Testis (tissue), 3 donors: Measurements from ENCODE around the gene SLCO3A1. TPM values are rescaled to one million over a fixed set of nuclear protein-coding genes. Genes with fewer than 3 reads are reported as not detected.

ENCODE experiments used
- DNase-seq: peaks from one replicate; pipeline ENCODE4 v3.0.0-alpha.2; 2019
- H3K27ac ChIP-seq, 2 donors: fragments of 200-600 bp; sonication (generic); one replicate each; pipeline ENCODE4 v1.5.1; 2019
- H3K27me3 ChIP-seq: fragments of 200-600 bp; sonication (generic); one replicate; pipeline ENCODE4 v1.5.1; 2019
- H3K36me3 ChIP-seq: fragments of 200-600 bp; sonication (generic); one replicate; pipeline ENCODE4 v1.5.1; 2017; ENCODE audit warnings: low read depth; ENCODE audit errors: missing control alignments
- H3K4me1 ChIP-seq: fragments of 200-600 bp; sonication (generic); one replicate; pipeline ENCODE4 v1.5.1; 2019
- H3K4me3 ChIP-seq, 2 donors: fragments of 200-600 bp; sonication (generic); one replicate each; pipeline ENCODE4 v1.5.1; 2017 to 2019
- H3K9me3 ChIP-seq: fragments of 200-600 bp; sonication (generic); one replicate; pipeline ENCODE4 v1.5.1; 2017
- POLR2A ChIP-seq: fragments of 450-650 bp; IDR thresholded peaks from one replicate; pipeline ENCODE4 v1.6.1; 2017; ENCODE audit warnings: antibody characterized with exemption, mild to moderate bottlenecking, moderate library complexity
- WGBS, 2 donors: methylation state at CpG; one replicate each; pipeline ENCODE4 v1.1.5; 2018; 5-methylcytosine and 5-hydroxymethylcytosine counted together
- intact Hi-C: fragments of 100-400 bp; cut with DNase I; formaldehyde crosslinking; loops from one replicate; pipeline ENCODE4 v1.15.1; 2023; ENCODE audit warnings: low total_unique reads
- polyA plus RNA-seq: library from polyadenylated mRNA; stranded (reverse); fragments of 350-450 nt; fragmentation: Illumina TruSeq; extraction: RNeasy Lipid Tissue Mini Kit (QIAGEN cat#74804); gene quantifications from one replicate; pipeline ENCODE4 v1.2.3, GENCODE V29; 2014; ENCODE audit warnings: low read depth, low replicate concordance; ENCODE audit not compliant: insufficient read depth
- total RNA-seq, 2 donors: library from RNA; depleted of rRNA; stranded (reverse); fragments of >200 nt; gene quantifications; one replicate each; pipeline ENCODE4 v1.2.3, GENCODE V29; 2016
- TF ChIP-seq, protein P1 (sequence below), 3 experiments: fragments of 450-650 bp in 2 of 3; fragments of 200-600 bp in 1 of 3; sonication (generic) in 1 of 3; IDR thresholded peaks; one replicate each; pipeline ENCODE4 v1.5.1; 2016 to 2019; ENCODE audit warnings: antibody characterized with exemption in 3 of 3, mild to moderate bottlenecking in 2 of 3, moderate library complexity in 1 of 3

The SLCO3A1 gene
- total and polyA plus RNA-seq, 3 donors from 2014 or later, result 76.3 to 144 (median 77.2) TPM

DNA sequence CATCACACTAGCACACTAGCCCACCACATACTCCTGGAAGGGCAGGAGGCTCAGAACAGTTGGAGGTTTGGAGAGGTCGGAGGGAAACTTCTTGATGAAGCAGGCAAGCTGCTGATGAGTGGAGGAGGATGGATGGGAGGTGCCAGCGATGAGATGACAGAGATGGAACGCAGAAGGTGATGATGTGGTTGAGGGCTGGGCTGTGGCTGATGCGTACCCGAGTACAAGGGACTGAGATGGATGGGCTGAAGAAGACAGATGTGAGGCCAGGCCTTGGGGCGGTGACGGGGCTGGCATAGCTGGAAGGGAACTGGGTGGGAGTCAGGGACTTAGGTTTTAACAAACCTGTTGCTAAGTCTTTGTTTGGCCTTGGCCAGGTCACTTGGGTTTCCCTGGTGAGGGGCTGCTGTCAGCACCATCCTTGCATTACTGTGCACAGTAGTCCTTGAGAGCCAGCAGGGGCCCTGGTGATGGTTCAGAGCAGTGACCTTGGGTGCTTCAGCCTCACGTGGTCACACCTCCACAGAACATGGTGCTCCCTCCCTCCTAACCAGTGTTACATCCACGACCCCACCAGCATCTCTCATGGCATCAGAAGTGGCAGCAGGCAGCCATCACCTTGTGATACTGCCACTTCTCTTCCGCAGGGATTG lies 164.5 kb downstream of the SLCO3A1 start:
- H3K27me3 ChIP-seq, result no peaks in the 10 kb centered on the region
- DNase-seq, result no peak
- intact Hi-C loops, result no loop called here
- no peak overlapping the region for H3K4me3 ChIP-seq
- no peak overlapping the region for H3K27ac ChIP-seq
- H3K9me3 ChIP-seq, result no peaks in the 10 kb centered on the region
- H3K4me1 ChIP-seq, result no peaks in the 10 kb centered on the region
- WGBS, 2 donors, result 86 to 93% methylated on average over 9 to 10 of the region's 10 CpGs
- TF ChIP-seq, protein P1, sequence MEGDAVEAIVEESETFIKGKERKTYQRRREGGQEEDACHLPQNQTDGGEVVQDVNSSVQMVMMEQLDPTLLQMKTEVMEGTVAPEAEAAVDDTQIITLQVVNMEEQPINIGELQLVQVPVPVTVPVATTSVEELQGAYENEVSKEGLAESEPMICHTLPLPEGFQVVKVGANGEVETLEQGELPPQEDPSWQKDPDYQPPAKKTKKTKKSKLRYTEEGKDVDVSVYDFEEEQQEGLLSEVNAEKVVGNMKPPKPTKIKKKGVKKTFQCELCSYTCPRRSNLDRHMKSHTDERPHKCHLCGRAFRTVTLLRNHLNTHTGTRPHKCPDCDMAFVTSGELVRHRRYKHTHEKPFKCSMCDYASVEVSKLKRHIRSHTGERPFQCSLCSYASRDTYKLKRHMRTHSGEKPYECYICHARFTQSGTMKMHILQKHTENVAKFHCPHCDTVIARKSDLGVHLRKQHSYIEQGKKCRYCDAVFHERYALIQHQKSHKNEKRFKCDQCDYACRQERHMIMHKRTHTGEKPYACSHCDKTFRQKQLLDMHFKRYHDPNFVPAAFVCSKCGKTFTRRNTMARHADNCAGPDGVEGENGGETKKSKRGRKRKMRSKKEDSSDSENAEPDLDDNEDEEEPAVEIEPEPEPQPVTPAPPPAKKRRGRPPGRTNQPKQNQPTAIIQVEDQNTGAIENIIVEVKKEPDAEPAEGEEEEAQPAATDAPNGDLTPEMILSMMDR (IDR thresholded peaks at IDR 0.05), result no peak
- no peak for TF ChIP-seq POLR2A
- no peaks in the 10 kb centered on the region for H3K36me3 ChIP-seq

DNA sequence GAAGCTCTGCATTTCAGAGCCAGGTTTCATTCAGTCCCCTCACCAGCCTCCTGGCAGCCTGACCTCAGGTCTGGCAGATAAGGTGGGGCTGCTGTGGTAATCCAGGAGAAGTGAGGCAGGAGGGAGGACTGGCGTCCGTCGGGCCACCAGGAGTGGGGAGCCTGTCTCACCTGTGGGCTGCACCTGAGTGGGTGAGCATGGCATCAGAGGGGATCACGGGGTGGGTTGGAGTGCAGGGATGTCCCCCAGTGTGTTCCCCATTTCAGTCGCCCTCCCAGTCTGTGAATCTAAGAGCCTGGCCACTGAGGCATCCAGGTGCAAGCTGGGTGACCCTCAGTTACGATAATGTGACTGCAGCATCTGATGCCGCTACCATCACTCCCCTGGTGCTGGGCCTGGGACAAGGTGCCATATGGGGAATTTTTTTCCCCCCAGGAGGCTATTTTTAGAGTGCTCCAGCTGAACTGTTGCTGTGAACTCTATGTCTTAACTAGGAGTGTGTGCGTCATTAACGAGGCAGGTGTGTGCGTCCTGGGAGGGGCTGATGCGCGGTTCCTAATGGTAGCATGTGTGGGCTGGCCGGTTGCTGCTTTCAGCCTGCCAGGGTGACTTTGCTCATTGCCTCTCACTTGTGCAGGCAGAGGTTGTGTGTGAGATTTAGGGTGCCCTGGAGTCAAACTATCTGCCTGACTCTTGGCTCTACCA lies 165.2 kb downstream of the SLCO3A1 start:
- intact Hi-C loops, result no loop called here
- Histone ChIP-seq H3K27ac (no peak overlapping the region), H3K4me1 (no peaks in the 10 kb centered on the region), H3K4me3 (no peak overlapping the region), H3K36me3 (no peaks in the 10 kb centered on the region), H3K9me3 (no peaks in the 10 kb centered on the region), H3K27me3 (no peaks in the 10 kb centered on the region)
- no peak for DNase-seq
- 90 to 91% methylated on average over 11 to 13 of the region's 13 CpGs for WGBS, 2 donors
- no peak for TF ChIP-seq POLR2A
- TF ChIP-seq, protein P1 (IDR thresholded peaks at IDR 0.05), result no peak

DNA sequence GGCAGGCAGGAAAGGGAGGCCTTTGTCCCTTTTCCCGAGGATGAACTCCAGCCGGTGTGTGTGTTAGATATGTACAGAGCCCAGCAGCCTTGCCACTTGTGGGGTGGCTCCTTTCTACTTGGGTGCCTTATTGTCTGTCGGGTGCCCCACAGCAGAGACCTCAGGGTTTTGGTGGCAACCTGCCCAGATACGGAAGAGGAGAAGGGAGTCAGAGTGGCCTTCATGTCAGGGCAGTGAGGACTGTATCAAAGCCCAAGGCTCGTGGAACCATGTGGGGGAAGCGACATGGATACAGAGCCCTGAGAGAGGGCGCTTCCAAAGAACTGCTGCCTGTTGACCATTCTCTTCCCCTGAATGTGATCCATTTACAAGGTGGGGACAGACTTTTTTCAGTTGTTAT lies 166.2 kb downstream of the SLCO3A1 start:
- no peak for TF ChIP-seq POLR2A
- TF ChIP-seq, protein P1 (IDR thresholded peaks at IDR 0.05), result no peak
- Histone ChIP-seq H3K36me3 (no peaks in the 10 kb centered on the region), H3K4me3 (no peak overlapping the region), H3K4me1 (no peaks in the 10 kb centered on the region), H3K27ac (no peak overlapping the region), H3K9me3 (no peaks in the 10 kb centered on the region), H3K27me3 (no peaks in the 10 kb centered on the region)
- intact Hi-C loops, result no loop called here
- WGBS, 2 donors, result 69 to 85% methylated on average over 4 to 7 of the region's 7 CpGs
- DNase-seq, result peak; percentile 74

DNA sequence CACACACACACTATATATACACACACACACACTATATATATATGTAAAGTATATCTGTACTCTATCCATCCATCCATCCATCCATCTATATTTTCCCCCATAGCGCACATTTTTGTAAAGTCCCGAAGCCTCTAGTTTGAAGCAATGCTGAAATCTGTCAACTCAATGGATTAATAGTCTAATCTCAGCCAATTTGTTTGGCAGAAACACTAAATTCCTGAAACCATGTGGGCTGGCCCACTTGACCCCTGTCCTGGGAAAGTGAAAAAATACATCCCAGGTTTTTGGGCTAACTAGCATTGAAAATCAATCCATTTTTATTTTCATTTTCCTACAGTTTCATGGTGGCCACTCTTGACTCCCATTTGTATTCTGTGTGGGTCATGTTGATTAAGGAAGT lies 166.7 kb downstream of the SLCO3A1 start:
- H3K27ac ChIP-seq, result no peak overlapping the region
- no peaks in the 10 kb centered on the region for H3K36me3 ChIP-seq
- H3K4me3 ChIP-seq, result no peak overlapping the region
- no peaks in the 10 kb centered on the region for H3K9me3 ChIP-seq
- no peaks in the 10 kb centered on the region for H3K4me1 ChIP-seq
- TF ChIP-seq POLR2A, result no peak
- TF ChIP-seq, protein P1 (IDR thresholded peaks at IDR 0.05), result no peak
- intact Hi-C loops, result no loop called here
- WGBS, 2 donors, result 79 to 93% methylated on average over 2 of the region's 2 CpGs
- H3K27me3 ChIP-seq, result no peaks in the 10 kb centered on the region
- no peak for DNase-seq

DNA sequence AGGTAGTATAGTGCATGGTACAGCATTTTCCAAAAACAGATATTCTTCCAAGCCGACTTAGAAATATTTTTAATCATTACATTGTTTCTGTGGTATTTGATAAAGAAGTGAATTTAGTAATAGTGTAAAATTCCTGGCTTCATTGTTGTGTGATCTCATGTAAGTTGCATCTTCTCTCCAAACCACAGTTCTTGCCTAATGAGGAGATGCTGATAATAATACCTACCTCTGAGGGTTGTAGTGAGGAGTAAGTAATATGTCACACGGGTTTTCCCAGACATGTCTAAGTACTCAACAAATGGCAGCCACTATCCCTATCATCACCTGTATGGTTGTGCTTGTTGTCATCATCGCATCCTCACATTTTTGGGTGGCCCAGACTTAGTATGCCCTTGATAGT lies 167.3 kb downstream of the SLCO3A1 start:
- Histone ChIP-seq H3K4me3 (no peak overlapping the region), H3K27ac (no peak overlapping the region), H3K27me3 (no peaks in the 10 kb centered on the region), H3K4me1 (no peaks in the 10 kb centered on the region), H3K36me3 (no peaks in the 10 kb centered on the region), H3K9me3 (no peaks in the 10 kb centered on the region)
- DNase-seq, result no peak
- intact Hi-C loops, result no loop called here
- TF ChIP-seq, protein P1 (IDR thresholded peaks at IDR 0.05), result no peak
- TF ChIP-seq POLR2A, result no peak
- WGBS, 2 donors, result 77 to 78% methylated on average over 3 of the region's 3 CpGs
